Neuronal stem cell (in vitro differentiated cells): ENCODE measurements around the gene TRERF1.

Experiments used
- DNase-seq: peaks from one replicate; pipeline ENCODE4 v3.0.0-alpha.2; 2013; ENCODE audit warnings: low spot score
- H2AFZ ChIP-seq: one replicate; pipeline ENCODE4 v1.6.1; 2013; ENCODE audit warnings: mild to moderate bottlenecking, low read length, inconsistent platforms
- H2AK5ac ChIP-seq: 2 replicates; pipeline ENCODE4 v1.6.1; 2013; ENCODE audit warnings: low read depth, mild to moderate bottlenecking, inconsistent platforms, low read length, moderate library complexity, mixed read lengths
- H2BK120ac ChIP-seq: 2 replicates; pipeline ENCODE4 v1.6.1; 2013; ENCODE audit warnings: low read depth, mild to moderate bottlenecking, inconsistent platforms, low read length, moderate library complexity, mixed read lengths
- H2BK12ac ChIP-seq: one replicate; pipeline ENCODE4 v1.6.1; 2013; ENCODE audit warnings: low read length, inconsistent platforms
- H2BK15ac ChIP-seq: 2 replicates; pipeline ENCODE4 v1.6.1; 2013; ENCODE audit warnings: mild to moderate bottlenecking, low read length, inconsistent platforms, mixed read lengths
- H2BK5ac ChIP-seq: one replicate; pipeline ENCODE4 v1.6.1; 2013; ENCODE audit warnings: inconsistent platforms, mild to moderate bottlenecking, low read length, moderate library complexity
- H3K14ac ChIP-seq: one replicate; pipeline ENCODE4 v1.6.1; 2013; ENCODE audit warnings: low read length, inconsistent platforms
- H3K18ac ChIP-seq: 2 replicates; pipeline ENCODE4 v1.6.1; 2013; ENCODE audit warnings: low read length, inconsistent platforms
- H3K23ac ChIP-seq: 2 replicates; pipeline ENCODE4 v1.6.1; 2013; ENCODE audit warnings: low read depth, mild to moderate bottlenecking, mixed read lengths, low read length, inconsistent platforms; ENCODE audit not compliant: poor library complexity
- H3K27ac ChIP-seq: replicated peaks from 3 replicates; pipeline ENCODE4 v1.5.1; 2013; ENCODE audit warnings: low read length, inconsistent platforms
- H3K27me3 ChIP-seq, 3 experiments: 2 replicates each; pipeline ENCODE4 v1.6.1; 2013; ENCODE audit warnings: low read length in 3 of 3, mild to moderate bottlenecking in 2 of 3, inconsistent platforms in 1 of 3, low read depth in 1 of 3, mixed read lengths in 1 of 3, moderate library complexity in 1 of 3; ENCODE audit not compliant: control insufficient read depth in 3 of 3, insufficient read depth in 3 of 3
- H3K36me3 ChIP-seq, 2 donors: replicated peaks in 1 of 2; 2 replicates each; pipeline ENCODE4 v1.6.1; 2013; ENCODE audit warnings: low read length in 2 of 2; ENCODE audit not compliant: control insufficient read depth in 2 of 2, insufficient read depth in 2 of 2
- H3K4ac ChIP-seq: 2 replicates; pipeline ENCODE4 v1.6.1; 2013; ENCODE audit warnings: inconsistent platforms, mild to moderate bottlenecking, low read length, moderate library complexity
- H3K4me1 ChIP-seq, 2 donors: 1 replicate in 1 of 2; 2 replicates in 1 of 2; pipeline ENCODE4 v1.6.1; 2013; ENCODE audit warnings: low read length in 2 of 2, low read depth in 1 of 2; ENCODE audit not compliant: control insufficient read depth in 2 of 2, insufficient read depth in 1 of 2
- H3K4me2 ChIP-seq: one replicate; pipeline ENCODE4 v1.6.1; 2013; ENCODE audit warnings: mild to moderate bottlenecking, low read length, inconsistent platforms; ENCODE audit not compliant: insufficient read depth, poor library complexity, severe bottlenecking
- H3K4me3 ChIP-seq, 2 donors: 2 replicates each; pipeline ENCODE4 v1.5.1; 2013; ENCODE audit warnings: low read length in 2 of 2, mild to moderate bottlenecking in 2 of 2, inconsistent platforms in 1 of 2, moderate library complexity in 1 of 2
- H3K79me1 ChIP-seq: one replicate; pipeline ENCODE4 v1.6.1; 2013; ENCODE audit warnings: low read depth, mild to moderate bottlenecking, inconsistent platforms, low read length, moderate library complexity
- H3K9ac ChIP-seq: one replicate; pipeline ENCODE4 v1.6.1; 2013; ENCODE audit warnings: mild to moderate bottlenecking, low read depth, low read length, inconsistent platforms; ENCODE audit not compliant: poor library complexity
- H3K9me3 ChIP-seq, 2 donors: replicated peaks in 1 of 2; 2 replicates each; pipeline versions ENCODE3 to v1.6.1; 2013; ENCODE audit warnings: low read length in 2 of 2, mild to moderate bottlenecking in 2 of 2, inconsistent platforms in 1 of 2, low read depth in 1 of 2, mixed read lengths in 1 of 2, moderate library complexity in 1 of 2; ENCODE audit not compliant: control insufficient read depth in 2 of 2, insufficient read depth in 1 of 2
- H4K8ac ChIP-seq: one replicate; pipeline ENCODE4 v1.6.1; 2013; ENCODE audit warnings: low read depth, mild to moderate bottlenecking, inconsistent platforms, low read length, moderate library complexity
- H4K91ac ChIP-seq: one replicate; pipeline ENCODE4 v1.6.1; 2013; ENCODE audit warnings: low read length, low read depth, mild to moderate bottlenecking, inconsistent platforms; ENCODE audit not compliant: poor library complexity
- WGBS, 2 donors: extraction: QIAGEN DNeasy Blood & Tissue Kit; methylation state at CpG; one replicate each; pipeline ENCODE4 v1.1.7; 2013; ENCODE audit warnings: missing lambda C conversion rate in 2 of 2, mixed read lengths in 1 of 2; ENCODE audit not compliant: insufficient read length in 2 of 2, insufficient replicate concordance in 1 of 2; ENCODE audit errors: extremely low coverage in 2 of 2; 5-methylcytosine and 5-hydroxymethylcytosine counted together

The TRERF1 gene

DNA sequence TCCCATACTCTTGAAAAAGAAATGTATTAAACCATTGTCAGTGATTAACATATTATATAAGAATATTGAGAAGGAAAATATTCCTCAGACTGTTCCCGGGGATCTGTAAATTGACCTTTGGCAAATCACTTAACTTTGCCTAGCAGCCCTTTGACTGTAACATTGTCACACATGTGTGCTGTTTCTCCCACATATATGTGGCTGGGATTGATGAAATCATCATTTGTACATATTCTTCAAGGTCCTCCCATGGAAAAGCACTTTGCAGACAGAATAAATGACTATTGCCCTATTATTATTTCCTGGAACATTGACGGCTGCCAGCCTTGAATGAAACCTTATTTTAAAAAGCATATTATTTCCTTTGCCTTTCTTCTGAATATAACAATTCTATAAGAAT lies 36.4 kb upstream of the TRERF1 start:
- Histone ChIP-seq H3K14ac (no peak overlapping the region), H3K23ac (no peak overlapping the region), H3K79me1 (no peaks in the 10 kb centered on the region), H2BK120ac (no peak overlapping the region), H3K4me2 (no peak overlapping the region), H2AK5ac (no peak overlapping the region), H3K9me3 (no peaks in the 10 kb centered on the region), H2BK15ac (no peak overlapping the region), H3K27ac (no peak overlapping the region), H3K4me1 (no peaks in the 10 kb centered on the region), H2BK5ac (no peak overlapping the region), H2AFZ (no peak overlapping the region), H3K27me3 (no peaks in the 10 kb centered on the region), H3K4ac (no peak overlapping the region), H3K36me3 (no peaks in the 10 kb centered on the region), H3K18ac (no peak overlapping the region), H4K91ac (no peak overlapping the region), H3K4me3 (no peak overlapping the region), H4K8ac (no peak overlapping the region), H2BK12ac (no peak overlapping the region), H3K9ac (no peak overlapping the region)
- DNase-seq, result no peak
- WGBS, 2 donors, result no CpG with 5 or more reads among the region's 2 CpGs

DNA sequence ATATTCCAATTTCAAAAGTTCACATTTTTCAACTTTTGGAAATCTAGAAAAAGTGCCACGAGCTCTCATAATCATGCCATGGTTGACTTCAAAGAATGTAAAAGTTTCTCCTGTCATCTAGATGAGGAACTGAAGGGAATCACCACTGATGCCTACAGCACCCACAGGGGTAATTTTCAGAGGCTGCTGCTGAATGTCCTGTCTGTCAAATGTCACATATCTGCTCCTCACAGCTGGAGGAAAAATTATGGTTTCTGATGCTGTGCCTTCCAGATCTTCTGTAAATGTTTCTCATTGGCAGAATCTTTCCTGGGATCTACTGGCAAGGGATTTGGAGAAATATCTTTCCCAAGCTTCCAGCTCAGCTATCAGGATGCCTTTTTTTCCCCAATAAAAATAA lies 32.5 kb upstream of the TRERF1 start:
- DNase-seq, result no peak
- WGBS, 2 donors, result no CpG with 5 or more reads among the region's 1 CpG
- Histone ChIP-seq H3K27me3 (no peaks in the 10 kb centered on the region), H2BK120ac (no peak overlapping the region), H3K9me3 (no peaks in the 10 kb centered on the region), H2AFZ (no peak overlapping the region), H3K9ac (no peak overlapping the region), H3K79me1 (no peaks in the 10 kb centered on the region), H3K27ac (no peak overlapping the region), H2BK5ac (no peak overlapping the region), H2BK15ac (no peak overlapping the region), H3K4me2 (no peak overlapping the region), H2BK12ac (no peak overlapping the region), H3K18ac (no peak overlapping the region), H3K36me3 (no peaks in the 10 kb centered on the region), H2AK5ac (no peak overlapping the region), H3K4me1 (peaks cover 0 to 13% of the 10 kb centered on the region in 2 donors), H4K91ac (no peak overlapping the region), H3K14ac (no peak overlapping the region), H3K23ac (no peak overlapping the region), H4K8ac (no peak overlapping the region), H3K4ac (no peak overlapping the region), H3K4me3 (no peak overlapping the region)

DNA sequence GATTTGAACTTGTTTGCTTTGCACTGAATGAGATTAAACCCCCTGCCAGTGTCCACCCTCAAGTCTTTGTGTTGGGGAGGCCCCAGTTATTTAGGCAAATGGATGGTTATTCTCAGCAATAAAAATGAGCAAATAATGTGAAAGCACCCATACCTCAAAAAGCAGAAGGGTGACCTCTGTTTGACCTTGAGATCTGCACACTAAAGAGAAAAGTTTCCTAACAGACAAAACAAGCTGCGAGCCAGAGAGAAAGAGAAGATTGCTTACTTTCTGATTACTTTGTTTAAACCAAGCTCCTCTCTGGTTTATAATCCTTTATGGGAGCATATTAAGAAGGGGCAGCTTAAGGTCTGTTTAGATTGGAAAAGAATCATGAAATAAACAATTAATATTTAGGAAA lies 30.4 kb upstream of the TRERF1 start:
- peaks cover 0 to 13% of the 10 kb centered on the region in 2 donors for H3K4me1 ChIP-seq
- no peak overlapping the region for H4K8ac ChIP-seq
- no peak overlapping the region for H3K4me2 ChIP-seq
- H2BK5ac ChIP-seq, result no peak overlapping the region
- H3K18ac ChIP-seq, result no peak overlapping the region
- no peak overlapping the region for H2AK5ac ChIP-seq
- no peak overlapping the region for H3K9ac ChIP-seq
- H2BK120ac ChIP-seq, result no peak overlapping the region
- H3K4ac ChIP-seq, result no peak overlapping the region
- H2BK15ac ChIP-seq, result no peak overlapping the region
- H3K9me3 ChIP-seq, result no peaks in the 10 kb centered on the region
- no CpG with 5 or more reads among the region's 1 CpG for WGBS, 2 donors
- H3K79me1 ChIP-seq, result no peaks in the 10 kb centered on the region
- no peak overlapping the region for H3K4me3 ChIP-seq
- no peak overlapping the region for H3K27ac ChIP-seq
- peak overlapping the region; percentile 37 for H2AFZ ChIP-seq
- H3K36me3 ChIP-seq, result no peaks in the 10 kb centered on the region
- no peak overlapping the region for H2BK12ac ChIP-seq
- no peak overlapping the region for H3K14ac ChIP-seq
- H4K91ac ChIP-seq, result no peak overlapping the region
- no peaks in the 10 kb centered on the region for H3K27me3 ChIP-seq
- no peak overlapping the region for H3K23ac ChIP-seq
- no peak for DNase-seq

DNA sequence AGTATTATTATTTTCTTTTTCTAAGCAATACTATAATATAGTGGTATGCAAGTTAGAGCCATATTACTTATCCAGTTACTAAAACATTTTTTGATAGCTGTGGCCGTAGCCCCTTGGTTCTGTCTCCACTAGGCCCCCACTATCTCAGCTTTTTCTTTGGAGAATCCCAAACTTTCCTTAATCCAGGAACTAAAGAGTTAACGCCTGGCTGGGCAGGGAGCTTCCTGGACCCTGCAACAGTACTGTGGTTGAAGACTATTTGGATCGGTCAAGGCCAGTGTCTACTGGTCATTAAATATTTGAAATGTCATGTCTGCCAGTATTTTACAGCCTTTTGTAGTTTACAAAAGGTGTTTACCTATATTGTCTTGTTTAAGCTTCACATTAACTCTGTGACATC lies 20.0 kb upstream of the TRERF1 start:
- Histone ChIP-seq H3K9me3 (peaks cover 0 to 28% of the 10 kb centered on the region in 2 donors), H3K18ac (no peak overlapping the region), H3K4me1 (peaks cover 0 to 20% of the 10 kb centered on the region in 2 donors), H2BK5ac (no peak overlapping the region), H3K4me2 (no peak overlapping the region), H2BK15ac (no peak overlapping the region), H3K4me3 (no peak overlapping the region), H3K27me3 (no peaks in the 10 kb centered on the region), H3K27ac (no peak overlapping the region), H2BK120ac (no peak overlapping the region), H2AK5ac (no peak overlapping the region), H3K79me1 (no peaks in the 10 kb centered on the region), H4K91ac (no peak overlapping the region), H2AFZ (peak overlapping the region; percentile 23), H4K8ac (no peak overlapping the region), H2BK12ac (no peak overlapping the region), H3K9ac (no peak overlapping the region), H3K36me3 (no peaks in the 10 kb centered on the region), H3K14ac (no peak overlapping the region), H3K4ac (no peak overlapping the region), H3K23ac (no peak overlapping the region)
- no peak for DNase-seq
- no CpG with 5 or more reads among the region's 3 CpGs for WGBS, 2 donors
